C4-2B (cell line): ENCODE results near the gene RAF1.

ENCODE experiments used
- H3K27ac ChIP-seq: fragments of 450-650 bp; 2 replicates; pipeline ENCODE4 v1.5.1; 2017
- CTCF ChIP-seq: fragments of 450-650 bp; conservative IDR thresholded peaks from 2 replicates; pipeline ENCODE4 v1.5.1; 2017; ENCODE audit warnings: mild to moderate bottlenecking
- ZFX ChIP-seq: fragments of 450-650 bp; IDR thresholded peaks from 2 replicates; pipeline ENCODE4 v1.6.1; 2017

The RAF1 gene

DNA sequence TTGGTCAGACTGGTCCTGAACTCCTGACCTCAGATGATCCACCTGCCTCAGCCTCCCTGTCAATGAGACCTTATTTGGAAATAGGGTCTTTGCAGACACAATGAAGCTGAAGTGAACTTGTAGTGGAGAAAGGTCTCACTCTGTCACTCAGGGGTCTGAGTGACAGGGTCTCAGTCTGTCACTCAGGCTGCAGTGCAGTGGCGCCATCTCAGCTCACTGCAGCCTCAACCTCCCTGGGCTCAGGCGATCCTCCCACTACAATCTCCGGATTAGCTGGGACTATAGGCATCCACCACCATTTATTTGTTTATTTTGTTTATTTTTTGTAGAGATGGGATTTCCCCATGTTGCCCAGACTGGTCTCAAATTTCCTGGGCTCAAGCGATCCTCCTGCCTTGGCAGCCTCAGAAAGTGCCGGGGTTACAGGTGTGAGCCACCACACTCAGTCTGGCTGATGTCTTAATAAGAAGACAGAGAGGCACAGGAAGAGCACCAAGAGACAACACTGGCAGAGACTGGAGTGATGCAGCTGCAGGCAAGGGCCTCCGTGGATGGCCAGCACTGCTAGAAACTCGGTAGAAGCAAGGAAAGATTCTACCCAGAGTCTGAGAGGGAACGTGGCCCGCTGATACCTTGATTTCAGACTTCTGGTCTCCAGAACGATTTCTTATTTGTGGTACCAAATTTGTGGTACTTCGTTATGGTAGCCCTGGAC lies 26.2 kb upstream of the RAF1 start:
- TF ChIP-seq CTCF (no peak), ZFX (no peak)
- no peak overlapping the region for H3K27ac ChIP-seq

GRCh38 chr3:12687948-12688347 lies 24.0 kb upstream of the RAF1 start:
- no peak for TF ChIP-seq ZFX
- no peak overlapping the region for H3K27ac ChIP-seq

GRCh38 chr3:12686096-12686495 lies 22.2 kb upstream of the RAF1 start:
- no peak for TF ChIP-seq ZFX
- TF ChIP-seq CTCF = no peak
- no peak overlapping the region for H3K27ac ChIP-seq

DNA sequence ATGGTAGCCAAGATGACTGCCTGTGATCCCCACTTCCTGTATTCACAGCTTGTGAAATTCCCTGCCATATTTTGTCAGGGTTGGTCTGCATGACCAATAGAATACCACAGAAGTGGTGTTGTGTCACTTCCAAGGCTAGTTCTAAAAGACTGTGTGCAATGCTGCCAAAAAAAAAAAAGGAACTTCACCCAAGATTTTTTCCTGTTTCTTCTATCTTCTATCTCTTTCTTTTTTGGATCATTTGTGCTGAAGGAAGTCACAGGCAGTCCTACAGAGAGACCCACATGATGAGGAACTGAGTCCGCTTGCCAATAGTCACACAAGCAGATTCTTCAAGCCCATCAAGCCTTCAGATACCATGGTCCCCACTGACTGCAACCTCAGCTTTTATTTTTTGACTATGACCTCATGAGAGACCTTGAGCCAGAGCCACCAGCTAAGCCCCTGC lies 18.1 kb upstream of the RAF1 start:
- no peak for TF ChIP-seq ZFX
- TF ChIP-seq CTCF = no peak

DNA sequence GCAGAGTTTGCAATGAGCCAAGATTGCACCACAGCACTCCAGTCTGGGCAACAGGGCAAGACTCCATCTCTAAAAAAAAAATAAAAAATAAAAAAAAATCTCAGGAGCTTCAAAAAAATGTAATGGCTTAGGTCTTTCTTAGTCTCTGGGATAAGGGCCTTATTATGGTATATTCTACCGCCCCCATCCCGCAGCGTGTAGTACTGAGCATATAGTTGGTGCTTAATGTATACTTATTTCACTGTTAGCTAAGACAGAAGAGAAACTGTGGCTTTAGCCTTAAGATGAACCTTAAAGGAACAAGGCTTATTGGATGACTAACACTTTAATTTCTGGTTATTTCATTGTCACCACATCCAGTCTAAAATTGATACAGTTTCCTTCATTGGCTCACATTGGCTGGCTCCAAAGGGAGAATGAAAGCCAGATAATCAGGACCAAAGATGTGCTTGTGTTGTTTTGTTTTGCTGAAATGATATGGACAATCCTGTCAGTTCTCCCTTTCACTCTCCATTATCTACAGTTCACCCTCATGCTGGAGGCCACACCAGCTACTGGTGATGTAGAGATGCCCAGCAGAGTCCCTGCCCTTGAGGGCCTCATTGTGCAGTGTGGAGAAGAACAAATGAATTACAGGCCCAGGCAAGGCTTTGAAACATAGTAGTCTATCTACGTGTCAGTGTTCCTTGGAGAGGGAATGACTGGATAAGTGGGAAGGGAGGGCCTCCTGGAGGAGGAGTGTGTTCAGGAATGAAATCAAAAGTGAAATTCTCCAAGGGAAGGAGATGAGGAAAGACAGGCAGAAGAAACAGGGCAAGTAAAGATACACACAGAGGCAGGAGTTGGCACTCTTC lies 17.4 kb upstream of the RAF1 start:
- TF ChIP-seq CTCF (no peak), ZFX (no peak)
- no peak overlapping the region for H3K27ac ChIP-seq

More for the DNA sequence above, 18.1 kb upstream of the RAF1 start:
- no peak overlapping the region for H3K27ac ChIP-seq

GRCh38 chr3:12679468-12679867 lies 15.6 kb upstream of the RAF1 start:
- H3K27ac ChIP-seq = no peak overlapping the region
- TF ChIP-seq ZFX (no peak), CTCF (no peak)

DNA sequence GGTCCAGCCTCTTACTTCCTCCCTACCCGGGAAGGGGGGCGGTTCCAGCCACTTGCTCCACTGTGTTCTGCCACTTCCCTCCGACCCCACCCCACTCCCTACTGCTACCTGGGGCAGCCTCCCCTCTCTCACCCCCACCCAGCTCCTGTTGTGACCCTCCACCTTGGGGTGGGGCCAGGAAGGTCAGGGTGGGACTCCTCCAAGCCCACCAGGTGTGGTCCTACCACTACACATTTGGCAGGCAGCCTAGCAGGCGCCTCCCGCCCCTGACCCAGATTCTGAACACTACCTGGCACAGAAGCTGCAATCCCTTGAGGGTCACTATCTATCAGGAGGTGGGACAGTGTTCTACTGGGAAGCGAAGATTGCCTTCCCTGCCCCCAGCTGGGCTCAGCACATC lies 13.7 kb upstream of the RAF1 start:
- H3K27ac ChIP-seq = no peak overlapping the region
- TF ChIP-seq ZFX (no peak), CTCF (no peak)
